K562 (cell line): ENCODE results near the gene LCN15. TPM values are rescaled to one million over a fixed set of nuclear protein-coding genes. Genes with fewer than 3 reads are reported as not detected.
A peak's percentile ranks its signal among the peaks of the same experiment; 100 is the strongest.

ENCODE experiments used
- ATF1 ChIP-seq, 2 experiments: fragments of 450-650 bp in 1 of 2; IDR thresholded peaks; 2 replicates each; pipeline ENCODE4 v1.6.1; 2016; ENCODE audit warnings: missing compliant biosample characterization in 1 of 2, missing genetic modification characterization in 1 of 2
- CBFA2T2 ChIP-seq: fragments of 450-650 bp; conservative IDR thresholded peaks from 2 replicates; pipeline ENCODE4 v1.6.1; 2017; ENCODE audit warnings: mild to moderate bottlenecking
- CCNT2 ChIP-seq: IDR thresholded peaks from 2 replicates; pipeline ENCODE4 v1.6.1; 2011; ENCODE audit warnings: borderline replicate concordance, low read depth, mild to moderate bottlenecking, moderate library complexity, mixed read lengths, low read length; ENCODE audit not compliant: insufficient read length; ENCODE audit errors: extremely low read depth
- HCFC1 ChIP-seq: IDR thresholded peaks from 2 replicates; pipeline ENCODE4 v1.6.1; 2012; ENCODE audit warnings: low read depth, low read length, improper control_type of control experiment
- HNRNPK ChIP-seq: fragments of 200-400 bp; formaldehyde crosslinking; IDR thresholded peaks from one replicate; pipeline ENCODE4 v1.6.1; 2018; ENCODE audit warnings: mild to moderate bottlenecking, low read depth, low read length; ENCODE audit not compliant: poor library complexity, severe bottlenecking
- KAT7 ChIP-seq: sonication (generic); formaldehyde crosslinking; IDR thresholded peaks from 2 replicates; pipeline ENCODE4 v1.8.0; 2022; ENCODE audit warnings: missing genetic modification reagents, mild to moderate bottlenecking, borderline replicate concordance
- MECOM ChIP-seq: fragments of 250-450 bp; sonication (Bioruptor Pico); IDR thresholded peaks from 2 replicates; pipeline ENCODE4 v1.8.0; 2022; ENCODE audit warnings: inconsistent platforms
- MED1 ChIP-seq: sonication (generic); formaldehyde crosslinking; IDR thresholded peaks from 2 replicates; pipeline ENCODE4 v1.8.1; 2023; ENCODE audit warnings: missing genetic modification reagents, borderline replicate concordance
- NEUROD1 ChIP-seq: fragments of 150-350 bp; IDR thresholded peaks from 2 replicates; pipeline ENCODE4 v1.6.1; 2014; ENCODE audit warnings: borderline replicate concordance, low read length, low read depth; ENCODE audit not compliant: partially characterized antibody
- RFX5 ChIP-seq: IDR thresholded peaks from 2 replicates; pipeline ENCODE4 v1.6.1; 2011; ENCODE audit warnings: low read depth, mild to moderate bottlenecking, improper control_type of control experiment, low read length
- WHSC1 ChIP-seq: IDR thresholded peaks from one replicate; pipeline ENCODE4 v1.6.1; 2012; ENCODE audit warnings: low read length, control low read depth, inconsistent platforms
- XRCC5 ChIP-seq: fragments of 200-400 bp; formaldehyde crosslinking; IDR thresholded peaks from 2 replicates; pipeline ENCODE4 v1.6.1; 2017; ENCODE audit warnings: low read depth, mild to moderate bottlenecking, low read length
- ZNF124 ChIP-seq: sonication (generic); formaldehyde crosslinking; IDR thresholded peaks from 2 replicates; pipeline ENCODE4 v1.8.1; 2022; ENCODE audit warnings: missing genetic modification reagents
- ZNF174 ChIP-seq: fragments of 250-450 bp; sonication (Bioruptor Pico); IDR thresholded peaks from 2 replicates; pipeline ENCODE4 v1.4.0; 2020; ENCODE audit warnings: mild to moderate bottlenecking
- ZNF274 ChIP-seq: IDR thresholded peaks from 2 replicates; pipeline ENCODE4 v1.6.1; 2011; ENCODE audit warnings: low read depth, mild to moderate bottlenecking, low read length, moderate library complexity, borderline replicate concordance
- ZNF57 ChIP-seq: fragments of 450-650 bp; formaldehyde crosslinking; IDR thresholded peaks from 2 replicates; pipeline ENCODE4 v1.4.0; 2020; ENCODE audit warnings: mild to moderate bottlenecking, moderate library complexity
- polyA plus RNA-seq, 8 experiments: library from polyadenylated mRNA; depleted of rRNA in 4 of 8; stranded (reverse) in 5 of 8; unstranded in 3 of 8; fragments of >200 nt; fragmentation: Nextera tagmentation in 2 of 8; fragmentation: Illumina TruSeq in 1 of 8; extraction: Ambion mirVana in 2 of 8; extraction: Trizol in 1 of 8; gene quantifications; 2 replicates each; pipeline versions ENCODE4 v1.2.1 to v1.2.3, GENCODE V29; 2011 to 2014; ENCODE audit warnings: inconsistent platforms in 1 of 8, missing spikeins in 1 of 8
- total RNA-seq, 7 experiments: library from RNA; depleted of rRNA in 6 of 7; stranded (reverse); fragments of >200 nt in 6 of 7; fragmentation: Illumina TruSeq in 2 of 7; extraction: Trizol in 2 of 7; gene quantifications; 2 replicates each; pipeline versions ENCODE4 v1.2.1 to v1.2.3, GENCODE V29; 2011 to 2021; ENCODE audit warnings: low replicate concordance in 1 of 7
- TF ChIP-seq, protein P1 (sequence below), 2 experiments: fragments of 450-650 bp; formaldehyde crosslinking in 1 of 2; IDR thresholded peaks; 2 replicates each; pipeline versions ENCODE4 v1.4.0 to v1.6.1; 2014 to 2020; ENCODE audit warnings: mild to moderate bottlenecking in 2 of 2, borderline replicate concordance in 1 of 2, low read depth in 1 of 2
- TF ChIP-seq, protein P2 (sequence below), 2 experiments: fragments of 450-650 bp; IDR thresholded peaks; 2 replicates each; pipeline ENCODE4 v1.6.1; 2016

Gene LCN15
- total and polyA plus RNA-seq, 9 of the 15 experiments (the other 6 are each of a cell fraction or from before 2014, with no cell fraction given): 0.66 TPM; not detected in 8

DNA sequence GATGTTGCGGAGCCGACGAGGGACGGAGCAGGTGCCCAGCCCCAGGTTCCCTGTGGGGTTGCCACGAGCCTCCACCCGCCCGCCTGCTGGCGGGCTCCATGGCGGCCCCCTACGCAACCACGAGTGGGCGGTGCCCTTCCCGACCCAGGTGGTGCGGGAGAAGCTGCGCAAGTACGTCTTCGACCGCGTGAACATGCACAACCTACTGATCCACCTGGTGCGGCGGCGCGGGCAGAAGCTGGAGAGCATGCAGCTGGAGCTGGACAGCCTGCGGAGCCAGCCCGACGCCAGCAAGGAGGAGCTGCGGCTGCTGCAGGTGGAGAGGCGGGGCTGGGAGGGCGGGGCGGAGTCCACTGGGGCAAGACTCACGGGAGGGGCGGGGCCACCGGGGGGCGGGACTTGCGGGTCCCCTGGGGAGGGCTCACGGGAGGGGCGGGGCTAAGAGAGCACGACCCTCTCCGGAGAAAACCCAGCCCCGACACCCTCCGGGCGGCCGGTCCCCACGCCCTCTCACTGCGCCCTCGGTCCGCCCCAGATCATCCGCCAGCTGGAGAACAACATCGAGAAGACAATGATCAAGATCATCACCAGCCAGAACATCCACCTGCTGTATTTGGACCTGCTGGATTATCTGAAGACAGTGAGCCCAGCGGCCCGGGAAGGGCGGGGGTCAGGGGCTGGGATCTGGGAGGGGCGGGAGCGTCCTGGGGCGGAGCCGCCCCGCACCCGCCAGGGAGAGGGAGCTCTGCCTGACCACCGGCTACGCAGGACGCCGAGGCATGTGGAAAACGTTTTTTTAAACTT, 35.7 kb upstream of the LCN15 start (continued):
- TF ChIP-seq, protein P1, sequence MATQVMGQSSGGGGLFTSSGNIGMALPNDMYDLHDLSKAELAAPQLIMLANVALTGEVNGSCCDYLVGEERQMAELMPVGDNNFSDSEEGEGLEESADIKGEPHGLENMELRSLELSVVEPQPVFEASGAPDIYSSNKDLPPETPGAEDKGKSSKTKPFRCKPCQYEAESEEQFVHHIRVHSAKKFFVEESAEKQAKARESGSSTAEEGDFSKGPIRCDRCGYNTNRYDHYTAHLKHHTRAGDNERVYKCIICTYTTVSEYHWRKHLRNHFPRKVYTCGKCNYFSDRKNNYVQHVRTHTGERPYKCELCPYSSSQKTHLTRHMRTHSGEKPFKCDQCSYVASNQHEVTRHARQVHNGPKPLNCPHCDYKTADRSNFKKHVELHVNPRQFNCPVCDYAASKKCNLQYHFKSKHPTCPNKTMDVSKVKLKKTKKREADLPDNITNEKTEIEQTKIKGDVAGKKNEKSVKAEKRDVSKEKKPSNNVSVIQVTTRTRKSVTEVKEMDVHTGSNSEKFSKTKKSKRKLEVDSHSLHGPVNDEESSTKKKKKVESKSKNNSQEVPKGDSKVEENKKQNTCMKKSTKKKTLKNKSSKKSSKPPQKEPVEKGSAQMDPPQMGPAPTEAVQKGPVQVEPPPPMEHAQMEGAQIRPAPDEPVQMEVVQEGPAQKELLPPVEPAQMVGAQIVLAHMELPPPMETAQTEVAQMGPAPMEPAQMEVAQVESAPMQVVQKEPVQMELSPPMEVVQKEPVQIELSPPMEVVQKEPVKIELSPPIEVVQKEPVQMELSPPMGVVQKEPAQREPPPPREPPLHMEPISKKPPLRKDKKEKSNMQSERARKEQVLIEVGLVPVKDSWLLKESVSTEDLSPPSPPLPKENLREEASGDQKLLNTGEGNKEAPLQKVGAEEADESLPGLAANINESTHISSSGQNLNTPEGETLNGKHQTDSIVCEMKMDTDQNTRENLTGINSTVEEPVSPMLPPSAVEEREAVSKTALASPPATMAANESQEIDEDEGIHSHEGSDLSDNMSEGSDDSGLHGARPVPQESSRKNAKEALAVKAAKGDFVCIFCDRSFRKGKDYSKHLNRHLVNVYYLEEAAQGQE (IDR thresholded peaks at IDR 0.05; ENCODE audit: borderline replicate concordance): no peak
- TF ChIP-seq, protein P1 (CRISPR knock-in tag; IDR thresholded peaks at IDR 0.05; ENCODE audit: low read depth): 0 out of 2 replicates have a peak, but pooled peaks have one; percentile 19
- TF ChIP-seq ZNF57 (no peak), CCNT2 (peak; percentile 63), CBFA2T2 (peak; percentile 35; the same call in 1 of the 2 replicates), ZNF124 (CRISPR knock-in tag) (no peak), MED1 (CRISPR knock-in tag) (no peak), XRCC5 (0 out of 2 replicates have a peak, but pooled peaks have one; percentile 3), ATF1 (CRISPR knock-in tag; IDR thresholded peaks at IDR 0.05) (no peak), ATF1 (tag; IDR thresholded peaks at IDR 0.05) (no peak), ZNF274 (no peak), HNRNPK (no peak), KAT7 (0 out of 2 replicates have a peak, but pooled peaks have one; percentile 63), NEUROD1 (no peak), WHSC1 (no peak), HCFC1 (no peak), RFX5 (no peak), ZNF174 (CRISPR knock-in tag) (no peak), MECOM (no peak)
- TF ChIP-seq, protein P2, sequence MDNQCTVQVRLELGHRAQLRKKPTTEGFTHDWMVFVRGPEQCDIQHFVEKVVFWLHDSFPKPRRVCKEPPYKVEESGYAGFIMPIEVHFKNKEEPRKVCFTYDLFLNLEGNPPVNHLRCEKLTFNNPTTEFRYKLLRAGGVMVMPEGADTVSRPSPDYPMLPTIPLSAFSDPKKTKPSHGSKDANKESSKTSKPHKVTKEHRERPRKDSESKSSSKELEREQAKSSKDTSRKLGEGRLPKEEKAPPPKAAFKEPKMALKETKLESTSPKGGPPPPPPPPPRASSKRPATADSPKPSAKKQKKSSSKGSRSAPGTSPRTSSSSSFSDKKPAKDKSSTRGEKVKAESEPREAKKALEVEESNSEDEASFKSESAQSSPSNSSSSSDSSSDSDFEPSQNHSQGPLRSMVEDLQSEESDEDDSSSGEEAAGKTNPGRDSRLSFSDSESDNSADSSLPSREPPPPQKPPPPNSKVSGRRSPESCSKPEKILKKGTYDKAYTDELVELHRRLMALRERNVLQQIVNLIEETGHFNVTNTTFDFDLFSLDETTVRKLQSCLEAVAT (IDR thresholded peaks at IDR 0.05): no peak
